Left renal pelvis (tissue), 4 donors: Measurements from ENCODE around the gene IPMK. TPM values are rescaled to one million over a fixed set of nuclear protein-coding genes. Genes with fewer than 3 reads are reported as not detected.
A peak's percentile ranks its signal among the peaks of the same experiment; 100 is the strongest.

Source experiments
- DNase-seq, 4 donors: peaks; one replicate each; pipeline ENCODE4 v3.0.0-alpha.2; 2013; ENCODE audit warnings: low read depth in 4 of 4, low spot score in 3 of 4
- polyA plus RNA-seq, 4 donors: library from polyadenylated mRNA; unstranded; fragments of 120-200 nt; gene quantifications; one replicate each; pipeline ENCODE4 v1.2.1, GENCODE V29; 2013; ENCODE audit not compliant: insufficient read length in 4 of 4

Gene IPMK
- polyA plus RNA-seq = 10 to 100 TPM in 1 of 4 donors, 1 to 10 TPM in 3; 3.7 to 10.4 (median 7.4) TPM

DNA sequence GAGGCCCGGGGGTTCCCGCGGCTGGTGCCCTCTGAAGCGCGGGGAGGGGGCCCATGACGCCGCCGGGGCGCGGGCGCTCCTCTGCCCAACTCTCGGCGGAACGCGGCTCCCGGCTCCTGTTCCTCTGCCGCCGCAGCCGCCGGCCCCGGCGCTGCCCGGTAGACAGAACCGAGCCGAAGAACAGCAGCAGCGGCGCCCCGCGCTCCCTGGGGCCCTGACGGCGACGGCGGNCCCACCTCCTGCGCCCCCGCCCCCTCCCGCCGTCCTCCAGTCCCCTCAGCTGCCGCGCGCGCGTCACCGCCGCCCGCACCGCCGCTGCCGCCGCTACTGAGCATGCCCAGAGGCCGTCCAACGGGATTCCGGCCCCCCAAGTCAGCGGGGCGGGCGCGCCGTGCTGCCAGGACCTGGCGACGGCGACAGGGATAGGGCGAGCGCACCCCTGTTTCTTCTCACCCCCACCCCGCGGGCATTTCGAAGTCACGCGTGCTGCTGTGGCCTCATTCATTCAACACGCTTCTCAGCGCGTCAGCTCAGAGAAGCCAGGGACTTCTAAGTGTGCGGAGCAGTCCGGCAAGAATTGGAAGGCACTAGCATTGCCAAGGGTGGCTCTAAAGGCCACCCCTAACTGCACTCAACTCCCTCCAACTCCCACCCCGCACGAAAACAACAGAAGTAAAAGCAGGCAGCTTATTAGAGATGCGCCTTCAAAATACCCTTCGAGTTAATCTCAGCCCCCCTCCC, at the start of gene IPMK:
Gene IPMK (minus strand): TSS at position 182 of the 741 bp plus-strand sequence. CDS start 283 bp downstream, outside the sequence.
- DNase-seq = peak in 3 of 4 donors; percentile 67 to 71 (median 68)

DNA sequence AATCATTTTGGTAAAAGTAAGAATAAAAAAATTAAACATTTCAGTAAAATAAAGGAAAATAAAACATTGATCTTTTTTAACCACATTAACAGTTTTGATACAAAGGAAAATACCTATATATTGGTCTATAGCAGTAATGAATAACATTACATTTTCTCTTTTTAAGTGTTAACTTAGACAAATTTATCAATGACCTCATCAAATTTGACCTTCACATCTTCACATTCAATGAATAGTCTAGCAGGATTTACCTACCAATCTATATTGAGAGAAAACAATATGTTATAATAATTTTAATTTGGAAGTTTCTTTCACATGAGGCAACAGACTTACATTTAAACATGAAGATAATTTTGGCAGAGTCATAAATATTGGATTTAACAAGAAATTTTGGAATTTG, 49.2 kb upstream of the IPMK start:
- no peak for DNase-seq

GRCh38 chr10:58311026-58311425, 43.3 kb upstream of the IPMK start:
- no peak for DNase-seq

GRCh38 chr10:58307676-58308075, 40.0 kb upstream of the IPMK start:
- DNase-seq = no peak

- DNase-seq = no peak
These were observed 38.1 kb upstream of the IPMK start for GRCh38 chr10:58305821-58306220.

DNA sequence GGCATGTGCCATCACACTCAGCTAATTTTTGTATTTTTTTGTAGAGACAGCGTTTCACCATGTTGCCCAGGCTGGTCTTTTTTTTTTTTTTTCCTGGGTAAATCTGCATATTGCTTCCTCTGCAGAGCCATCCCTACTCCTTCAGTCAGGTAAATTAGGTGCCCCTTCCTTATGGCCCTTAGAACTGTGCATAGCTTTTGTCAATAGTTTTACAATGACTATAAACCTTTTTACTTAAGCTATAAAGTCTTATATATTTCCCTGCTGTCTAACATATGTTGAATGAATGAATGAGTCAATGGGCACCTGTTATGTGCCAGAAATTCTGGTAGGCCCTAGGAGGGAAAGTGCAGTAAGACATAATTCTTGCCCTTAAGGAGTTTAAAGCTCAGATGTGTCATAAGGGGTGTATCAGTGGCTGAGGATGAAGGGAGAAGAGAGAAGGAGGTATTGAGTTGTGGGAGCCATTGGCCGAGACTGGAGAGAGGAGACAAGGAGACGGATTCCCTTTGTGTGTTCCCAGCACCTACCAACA, 36.5 kb upstream of the IPMK start:
- no peak for DNase-seq

DNA sequence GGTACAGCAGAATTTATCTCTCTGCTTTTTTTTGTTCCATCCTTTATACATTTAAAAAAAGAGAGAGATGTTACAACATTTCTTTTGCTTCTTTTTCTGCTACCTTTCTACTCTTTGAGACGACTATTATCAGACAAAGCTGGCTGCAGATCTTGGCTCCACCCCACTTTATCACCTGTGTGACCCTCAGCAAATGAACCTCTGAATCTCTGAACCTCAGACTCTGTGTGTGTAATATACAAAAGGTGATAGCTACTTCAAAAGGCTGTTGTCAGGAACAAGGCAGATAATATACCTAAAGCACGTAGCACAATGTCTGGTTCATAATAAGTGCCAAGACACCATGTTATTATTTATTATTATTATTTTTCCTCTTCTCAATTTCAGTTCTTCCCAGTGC, 34.6 kb upstream of the IPMK start:
- no peak for DNase-seq

GRCh38 chr10:58300676-58301075, 33.0 kb upstream of the IPMK start:
- DNase-seq = no peak

DNA sequence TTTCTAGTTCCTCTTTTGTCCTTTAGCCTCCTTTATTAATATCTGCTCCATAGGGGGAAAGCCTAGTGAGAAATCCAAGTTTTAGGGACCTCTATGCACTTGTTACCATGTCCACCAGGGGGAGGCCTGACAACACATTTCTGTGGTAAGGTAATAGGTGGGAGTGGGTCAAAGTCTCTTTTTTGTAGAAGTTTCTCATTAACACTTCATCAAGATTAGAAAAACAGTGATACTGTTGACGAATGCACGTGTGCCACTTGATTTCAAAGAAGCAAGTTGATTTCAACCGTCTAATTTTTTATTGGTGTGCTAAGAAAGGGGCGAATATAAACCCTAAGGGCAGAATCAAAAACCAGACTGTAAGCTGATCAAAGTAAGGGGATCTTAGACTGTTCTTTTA, 31.9 kb upstream of the IPMK start:
- peak; percentile 12 to 35 (median 30) for DNase-seq

- DNase-seq = no peak
These were observed 26.3 kb upstream of the IPMK start for GRCh38 chr10:58293989-58294388.

GRCh38 chr10:58291538-58292174, 24.0 kb upstream of the IPMK start:
- no peak for DNase-seq

GRCh38 chr10:58282615-58283014, 14.9 kb upstream of the IPMK start:
- DNase-seq = no peak

GRCh38 chr10:58281092-58281752, 13.5 kb upstream of the IPMK start:
- DNase-seq = no peak

DNA sequence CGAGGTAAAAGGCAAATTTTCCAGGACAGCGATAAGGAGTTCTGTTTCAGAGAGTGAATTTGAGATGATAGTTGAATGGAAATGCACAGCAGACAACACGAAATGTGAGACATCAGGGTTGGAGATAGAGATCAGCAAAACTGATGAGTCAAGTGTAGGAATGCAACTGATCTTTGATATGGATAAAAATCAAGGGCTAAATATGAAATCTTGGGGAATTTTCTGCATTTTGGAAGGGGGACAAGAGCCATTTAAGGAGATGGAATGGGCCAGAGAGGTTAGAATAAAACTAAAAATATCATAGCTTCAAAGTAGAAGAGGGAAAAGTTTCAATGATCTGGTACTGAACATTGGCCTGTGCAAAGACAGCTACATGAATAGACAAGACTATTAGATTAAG, 12.8 kb upstream of the IPMK start:
- DNase-seq = no peak

DNA sequence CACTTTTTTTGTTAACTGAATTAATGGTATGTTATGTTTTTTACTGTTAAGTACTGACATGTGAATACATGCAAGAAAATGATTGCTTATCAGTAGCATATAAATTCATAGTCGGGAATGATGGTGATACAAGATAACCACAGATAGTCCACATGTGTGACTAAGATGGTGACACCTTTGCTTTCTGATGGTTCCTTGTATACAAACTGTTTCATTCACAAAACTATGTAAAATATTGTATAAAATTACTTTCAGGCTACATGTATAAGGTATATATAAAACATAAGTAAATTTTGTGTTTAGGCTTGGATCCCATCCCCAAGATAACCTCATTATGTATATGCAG, 11.2 kb upstream of the IPMK start:
- no peak for DNase-seq

DNA sequence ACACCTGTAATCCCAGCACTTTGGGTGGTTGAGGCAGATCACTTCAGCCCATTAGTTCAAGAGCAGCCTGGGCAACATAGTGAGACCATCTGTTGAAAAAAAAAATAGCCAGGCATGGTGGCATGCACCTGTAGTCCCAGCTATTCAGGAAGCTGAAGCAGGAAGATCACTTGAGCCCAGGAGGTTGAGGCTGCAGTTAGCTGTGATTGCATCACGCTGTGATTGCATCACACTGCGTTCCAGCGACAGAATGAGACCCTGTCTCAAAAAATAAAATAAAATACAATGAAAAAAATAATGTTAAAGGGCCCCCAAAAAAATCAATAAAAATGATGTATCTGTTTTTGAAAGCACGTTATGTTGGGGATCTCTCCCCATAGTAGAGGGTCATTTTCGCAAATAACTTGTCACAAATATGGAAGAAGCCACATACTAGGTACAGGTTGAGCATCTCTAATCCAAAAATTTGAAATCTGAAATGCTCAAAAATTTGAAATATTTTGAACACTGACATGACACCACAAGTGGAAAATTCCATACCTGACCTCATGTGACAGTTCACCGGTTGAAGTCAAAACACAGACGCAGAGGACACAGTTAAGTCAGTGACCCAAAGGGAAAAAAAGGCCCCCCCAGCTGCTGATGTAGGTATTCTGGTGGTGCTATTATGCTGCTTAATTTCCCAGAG, 10.7 kb upstream of the IPMK start:
- DNase-seq = no peak

DNA sequence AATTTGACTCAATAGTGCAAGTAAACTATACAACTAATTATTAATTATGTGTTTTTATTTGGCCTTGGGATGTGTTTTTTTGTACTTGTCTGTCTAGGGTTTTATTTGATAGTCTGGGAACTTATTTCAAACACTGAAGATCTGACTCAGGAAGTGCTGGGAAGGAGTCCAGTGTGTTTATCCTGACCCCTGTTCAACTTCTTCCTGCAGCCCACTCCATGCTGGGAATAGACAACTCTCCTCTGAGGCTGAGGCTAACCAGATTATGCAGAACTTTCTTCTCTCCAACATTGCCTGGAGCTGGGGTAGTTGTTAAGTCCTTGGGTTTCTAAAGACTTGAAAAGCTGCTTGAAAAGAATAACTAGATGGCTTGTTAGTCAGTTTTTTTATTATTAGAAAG, 8.2 kb upstream of the IPMK start:
- no peak for DNase-seq

GRCh38 chr10:58275261-58275660, 7.6 kb upstream of the IPMK start:
- no peak for DNase-seq

DNA sequence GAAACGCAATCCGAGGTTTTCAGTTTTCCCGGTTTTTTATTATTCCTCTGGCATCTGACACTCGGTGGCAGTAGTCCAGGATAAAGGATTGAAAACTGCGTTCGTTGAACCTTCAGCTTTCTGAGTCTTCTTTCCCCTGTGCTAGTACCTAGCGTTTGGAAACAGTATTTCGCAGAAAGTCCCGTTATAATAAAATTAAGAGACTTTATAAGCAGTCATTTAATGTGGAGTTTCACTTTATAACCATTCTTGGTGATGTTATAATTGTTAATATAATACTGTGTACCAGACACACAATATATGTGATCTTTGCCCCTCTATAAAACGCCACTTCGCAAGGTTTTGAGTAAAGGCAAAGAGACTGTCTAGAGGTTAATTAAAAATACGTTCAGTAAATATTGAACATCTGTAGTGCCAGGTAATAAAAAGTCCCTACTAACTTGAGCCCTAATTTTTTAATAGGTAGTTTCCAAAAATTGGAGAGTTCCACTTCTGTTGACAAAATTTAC, 2.1 kb upstream of the IPMK start:
- DNase-seq = no peak

- peak; percentile 93 to 98 (median 98) for DNase-seq
These were observed 1.5 kb upstream of the IPMK start, which contains the start of gene CISD1 for GRCh38 chr10:58268946-58269781. Gene CISD1 (plus strand): TSS chr10:58269162. CDS start chr10:58269274, 112 bp downstream.
